Transverse colon (tissue), 4 donors: ENCODE data around the gene CCR2.

Experiments used
- CTCF ChIP-seq, 5 experiments: fragments of 200-600 bp in 3 of 5; fragments of 450-650 bp in 2 of 5; sonication (generic) in 3 of 5; IDR thresholded peaks; 1 replicate in 2 of 5; 2 replicates in 3 of 5; pipeline ENCODE4 v1.5.1; 2016 to 2017; ENCODE audit warnings: antibody characterized with exemption in 5 of 5, inconsistent platforms in 3 of 5, mild to moderate bottlenecking in 2 of 5, moderate library complexity in 1 of 5
- EP300 ChIP-seq: sonication (generic); formaldehyde crosslinking; IDR thresholded peaks from one replicate; pipeline ENCODE4 v1.6.1; 2017; ENCODE audit warnings: antibody characterized with exemption, low read depth
- POLR2AphosphoS5 ChIP-seq, 3 donors: sonication (generic); formaldehyde crosslinking; IDR thresholded peaks; one replicate each; pipeline ENCODE4 v1.6.1; 2016; ENCODE audit warnings: antibody characterized with exemption in 3 of 3

GRCh38 chr3:46334741-46335478 lies 19.0 kb upstream of the CCR2 start:
- TF ChIP-seq CTCF (IDR thresholded peaks at IDR 0.05) (no peak), POLR2AphosphoS5 (IDR thresholded peaks at IDR 0.05) (no peak), EP300 (no peak)
